ENCODE measurements around the gene SPECC1L. TPM values are rescaled to one million over a fixed set of nuclear protein-coding genes. Genes with fewer than 3 reads are reported as not detected.
"Not testable (repeated sequence)": the region's sequence is repeated elsewhere in the genome, so short reads cannot be mapped to it uniquely, and the experiment has no call there.

Gene SPECC1L
- total RNA-seq, 4 donors from 2014 or later: 63.6 to 116 (median 90.1) TPM

DNA sequence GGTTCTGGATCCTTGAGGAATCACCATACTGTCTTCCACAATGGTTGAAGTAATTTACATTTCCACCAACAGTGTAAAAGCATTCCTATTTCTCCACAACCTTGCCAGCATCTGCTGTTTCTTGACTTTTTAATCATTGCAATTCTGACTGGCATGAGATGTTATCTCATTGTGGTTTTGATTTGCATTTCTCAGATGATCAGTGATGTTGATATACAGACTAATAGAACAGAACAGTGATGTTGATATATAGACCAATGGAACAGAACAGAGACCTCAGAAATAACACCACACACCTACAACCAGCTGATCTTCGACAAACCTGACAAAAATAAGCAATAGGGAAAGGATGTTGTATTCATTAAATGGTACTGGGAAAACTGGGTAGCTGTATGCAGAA, 29.9 kb downstream of the SPECC1L start:
- H3K9me3 ChIP-seq; H3K36me3 ChIP-seq; DNase-seq (ENCODE audit: extremely low spot score); H3K4me3 ChIP-seq; intact Hi-C loops (cut with DNase I); H3K27me3 ChIP-seq; H3K27ac ChIP-seq (replicated peaks in 1 of 4): not testable (repeated sequence)
- peaks cover 44 to 89% (median 82%) of the 10 kb centered on the region in 4 donors for H3K4me1 ChIP-seq
- 90% methylated on average over 1 of the region's 1 CpG for WGBS

DNA sequence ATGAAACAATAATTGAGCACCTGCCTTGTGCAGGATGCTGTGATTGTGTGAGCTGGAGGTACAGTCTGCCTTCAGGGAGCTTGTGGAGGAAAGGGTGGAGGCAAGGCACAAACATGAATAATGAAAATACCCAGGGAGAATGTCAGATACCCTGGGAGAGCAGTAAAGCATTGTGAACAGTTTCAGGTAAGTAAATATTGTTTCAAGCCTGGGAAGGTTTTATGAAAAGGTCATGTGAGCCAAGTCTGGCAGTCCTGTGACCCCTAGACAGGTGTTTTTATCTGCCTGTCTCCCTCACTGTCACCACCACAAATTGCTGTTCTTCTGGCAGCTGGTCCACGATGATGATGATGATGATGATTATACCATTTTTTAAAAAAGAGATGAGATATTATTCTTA, 32.0 kb downstream of the SPECC1L start:
- Histone ChIP-seq H3K27me3 (no peaks in the 10 kb centered on the region), H3K27ac (replicated peaks in 1 of 4) (peak overlapping the region; percentile 78 to 85 (median 80)), H3K4me1 (peaks cover 45 to 92% (median 90%) of the 10 kb centered on the region in 4 donors), H3K4me3 (no peak overlapping the region), H3K9me3 (no peaks in the 10 kb centered on the region), H3K36me3 (peaks cover 0 to 12% (median 2%) of the 10 kb centered on the region in 4 donors)
- intact Hi-C loops (cut with DNase I): no loop called here
- no peak for TF ChIP-seq POLR2AphosphoS5 (IDR thresholded peaks at IDR 0.05)
- WGBS: 48% methylated on average over 1 of the region's 1 CpG
- no peak for DNase-seq (ENCODE audit: extremely low spot score)

- DNase-seq (ENCODE audit: extremely low spot score): no peak
- Histone ChIP-seq H3K36me3 (peaks cover 0 to 12% (median 2%) of the 10 kb centered on the region in 4 donors), H3K9me3 (no peaks in the 10 kb centered on the region), H3K27ac (replicated peaks in 1 of 4) (peak overlapping the region; percentile 78 to 85 (median 80)), H3K4me1 (peaks cover 48 to 96% (median 92%) of the 10 kb centered on the region in 4 donors), H3K4me3 (no peak overlapping the region), H3K27me3 (no peaks in the 10 kb centered on the region)
- intact Hi-C loops (cut with DNase I): no loop called here
- TF ChIP-seq POLR2A (IDR thresholded peaks at IDR 0.05; ENCODE audit: low read depth) (no peak), POLR2AphosphoS5 (IDR thresholded peaks at IDR 0.05) (no peak), EP300 (IDR thresholded peaks at IDR 0.05) (no peak)
- TF ChIP-seq, protein P1, sequence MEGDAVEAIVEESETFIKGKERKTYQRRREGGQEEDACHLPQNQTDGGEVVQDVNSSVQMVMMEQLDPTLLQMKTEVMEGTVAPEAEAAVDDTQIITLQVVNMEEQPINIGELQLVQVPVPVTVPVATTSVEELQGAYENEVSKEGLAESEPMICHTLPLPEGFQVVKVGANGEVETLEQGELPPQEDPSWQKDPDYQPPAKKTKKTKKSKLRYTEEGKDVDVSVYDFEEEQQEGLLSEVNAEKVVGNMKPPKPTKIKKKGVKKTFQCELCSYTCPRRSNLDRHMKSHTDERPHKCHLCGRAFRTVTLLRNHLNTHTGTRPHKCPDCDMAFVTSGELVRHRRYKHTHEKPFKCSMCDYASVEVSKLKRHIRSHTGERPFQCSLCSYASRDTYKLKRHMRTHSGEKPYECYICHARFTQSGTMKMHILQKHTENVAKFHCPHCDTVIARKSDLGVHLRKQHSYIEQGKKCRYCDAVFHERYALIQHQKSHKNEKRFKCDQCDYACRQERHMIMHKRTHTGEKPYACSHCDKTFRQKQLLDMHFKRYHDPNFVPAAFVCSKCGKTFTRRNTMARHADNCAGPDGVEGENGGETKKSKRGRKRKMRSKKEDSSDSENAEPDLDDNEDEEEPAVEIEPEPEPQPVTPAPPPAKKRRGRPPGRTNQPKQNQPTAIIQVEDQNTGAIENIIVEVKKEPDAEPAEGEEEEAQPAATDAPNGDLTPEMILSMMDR (IDR thresholded peaks at IDR 0.05): no peak
- WGBS: 31% methylated on average over 4 of the region's 4 CpGs
Measured at GRCh38 chr22:24303007-24303406, 32.4 kb downstream of the SPECC1L start.

GRCh38 chr22:24304062-24304675, 33.5 kb downstream of the SPECC1L start:
- intact Hi-C loops (cut with DNase I): no loop called here
- 95% methylated on average over 1 of the region's 1 CpG for WGBS
- Histone ChIP-seq H3K36me3 (peaks cover 0 to 12% (median 2%) of the 10 kb centered on the region in 4 donors), H3K27ac (replicated peaks in 1 of 4) (peak overlapping the region; percentile 48 to 85 (median 80)), H3K4me1 (peaks cover 51 to 97% (median 92%) of the 10 kb centered on the region in 4 donors), H3K4me3 (no peak overlapping the region), H3K27me3 (no peaks in the 10 kb centered on the region), H3K9me3 (no peaks in the 10 kb centered on the region)
- TF ChIP-seq POLR2AphosphoS5 (IDR thresholded peaks at IDR 0.05) (no peak), POLR2A (IDR thresholded peaks at IDR 0.05; ENCODE audit: low read depth) (no peak)
- TF ChIP-seq, protein P1 (IDR thresholded peaks at IDR 0.05): no peak
- DNase-seq (ENCODE audit: extremely low spot score): no peak

- 65% methylated on average over 3 of the region's 3 CpGs for WGBS
- DNase-seq (ENCODE audit: extremely low spot score): no peak
- peak overlapping the region; percentile 29 to 85 (median 64) for H3K27ac ChIP-seq (replicated peaks in 1 of 4)
- peaks cover 56 to 97% (median 94%) of the 10 kb centered on the region in 4 donors for H3K4me1 ChIP-seq
- intact Hi-C loops (cut with DNase I): no loop called here
- peaks cover 0 to 12% (median 2%) of the 10 kb centered on the region in 4 donors for H3K36me3 ChIP-seq
- no peak overlapping the region for H3K4me3 ChIP-seq
- H3K27me3 ChIP-seq: no peaks in the 10 kb centered on the region
- H3K9me3 ChIP-seq: no peaks in the 10 kb centered on the region
- TF ChIP-seq EP300 (IDR thresholded peaks at IDR 0.05): no peak
- TF ChIP-seq POLR2AphosphoS5 (IDR thresholded peaks at IDR 0.05): no peak
- TF ChIP-seq POLR2A (IDR thresholded peaks at IDR 0.05; ENCODE audit: low read depth): no peak
- TF ChIP-seq, protein P1 (IDR thresholded peaks at IDR 0.05): no peak
Measured at GRCh38 chr22:24305260-24305692, 34.6 kb downstream of the SPECC1L start.
